Natural killer cell (primary cell): Measurements from ENCODE around the gene FAM13A. TPM values are rescaled to one million over a fixed set of nuclear protein-coding genes. Genes with fewer than 3 reads are reported as not detected.

Experiments used
- ATAC-seq, 3 donors: fragments of 150-1000 bp in 2 of 3; fragments of 200-7000 bp in 1 of 3; cut with Tn5 transposase; 1 replicate in 1 of 3; 2 replicates in 2 of 3; pipeline ENCODE4 v1.10.0; 2021; ENCODE audit warnings: mild to moderate bottlenecking in 2 of 3, moderate library complexity in 2 of 3
- DNase-seq, 2 donors: peaks; one replicate each; pipeline versions ENCODE4 v3.0.0 to v3.0.0-alpha.2; 2013 to 2021; ENCODE audit warnings: mixed read lengths in 1 of 2
- H3K27ac ChIP-seq: one replicate; pipeline ENCODE4 v1.5.1; 2013; ENCODE audit warnings: mild to moderate bottlenecking, low read length
- H3K27me3 ChIP-seq: one replicate; pipeline ENCODE4 v1.6.1; 2013; ENCODE audit warnings: low read length; ENCODE audit not compliant: control insufficient read depth, insufficient read depth
- H3K36me3 ChIP-seq: one replicate; pipeline ENCODE4 v1.6.1; 2013; ENCODE audit warnings: low read length; ENCODE audit not compliant: control insufficient read depth, insufficient read depth
- H3K4me1 ChIP-seq: one replicate; pipeline ENCODE4 v1.6.1; 2013; ENCODE audit warnings: low read length; ENCODE audit not compliant: control insufficient read depth, insufficient read depth
- H3K4me3 ChIP-seq: one replicate; pipeline ENCODE4 v1.5.1; 2013; ENCODE audit warnings: low read length
- H3K9me3 ChIP-seq: one replicate; pipeline ENCODE4 v1.6.1; 2013; ENCODE audit warnings: low read length; ENCODE audit not compliant: control insufficient read depth, insufficient read depth
- H3K27ac Mint-ChIP-seq, 2 donors: one replicate each; pipeline ENCODE4 v1.8.0; 2022; ENCODE audit warnings: mild to moderate bottlenecking in 2 of 2, mixed read lengths in 2 of 2, moderate library complexity in 1 of 2
- H3K27me3 Mint-ChIP-seq, 2 donors: one replicate each; pipeline ENCODE4 v1.8.0; 2022; ENCODE audit warnings: low read depth in 2 of 2, mixed read lengths in 2 of 2
- H3K36me3 Mint-ChIP-seq: one replicate; pipeline ENCODE4 v1.8.0; 2022; ENCODE audit warnings: mixed read lengths
- H3K4me1 Mint-ChIP-seq, 2 donors: one replicate each; pipeline ENCODE4 v1.8.0; 2022; ENCODE audit warnings: mixed read lengths in 2 of 2
- H3K4me3 Mint-ChIP-seq: one replicate; pipeline ENCODE4 v1.8.0; 2022; ENCODE audit warnings: mild to moderate bottlenecking, moderate library complexity, mixed read lengths
- H3K9me3 Mint-ChIP-seq, 2 donors: one replicate each; pipeline ENCODE4 v1.8.0; 2022; ENCODE audit warnings: mixed read lengths in 2 of 2
- CTCF ChIP-seq: fragments of 200-600 bp; IDR thresholded peaks from one replicate; pipeline ENCODE4 v1.8.0; 2022; ENCODE audit warnings: antibody characterized with exemption
- WGBS: methylation state at CpG from one replicate; pipeline ENCODE4 v1.1.7; 2013; ENCODE audit warnings: missing lambda C conversion rate; ENCODE audit not compliant: insufficient coverage; 5-methylcytosine and 5-hydroxymethylcytosine counted together
- intact Hi-C: fragments of 100-400 bp; cut with micrococcal nuclease; formaldehyde crosslinking; loops from one replicate; pipeline ENCODE4 v1.14.2; 2022
- total RNA-seq, 4 donors: library from RNA; stranded (reverse); fragments of 120-200 nt in 1 of 4; gene quantifications; one replicate each; pipeline versions ENCODE4 v1.2.3 to v1.2.4, GENCODE V29; 2013 to 2022

FAM13A gene
- total RNA-seq, 3 donors from 2014 or later (not counting 1 experiment from before 2014, with no cell fraction given), result 8.8 to 10.0 (median 8.9) TPM

DNA sequence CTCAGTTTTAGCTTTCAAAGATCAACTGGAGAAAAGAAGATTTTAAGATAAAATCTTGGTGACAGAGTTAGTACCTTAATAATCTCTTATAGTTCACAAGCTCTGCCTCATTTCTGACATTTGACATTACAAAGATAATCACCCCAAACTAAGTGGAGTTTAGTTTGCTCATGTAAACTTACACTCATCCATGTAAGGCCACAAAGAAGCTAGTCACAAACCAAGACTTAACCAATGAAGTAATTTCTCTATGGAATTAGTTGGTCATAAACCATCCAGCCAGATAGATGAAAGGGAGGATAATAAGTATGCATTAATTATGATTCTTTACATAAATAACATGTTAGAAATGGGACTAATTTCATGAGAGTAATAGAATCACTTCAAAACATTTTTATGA lies 159.2 kb downstream of the FAM13A start:
- ATAC-seq (no peak), DNase-seq (no peak)
- no peaks in the 10 kb centered on the region for H3K4me1 Mint-ChIP-seq
- no peaks in the 10 kb centered on the region for H3K4me1 ChIP-seq
- H3K27me3 Mint-ChIP-seq, result no peaks in the 10 kb centered on the region
- no peaks in the 10 kb centered on the region for H3K9me3 ChIP-seq
- H3K27ac Mint-ChIP-seq, result no peak overlapping the region
- peaks cover 6 to 11% of the 10 kb centered on the region in 2 donors for H3K9me3 Mint-ChIP-seq
- H3K36me3 Mint-ChIP-seq, result peaks cover 9% of the 10 kb centered on the region
- H3K36me3 ChIP-seq, result no peaks in the 10 kb centered on the region
- no peaks in the 10 kb centered on the region for H3K27me3 ChIP-seq
- H3K4me3 ChIP-seq, result no peak overlapping the region
- no peak for TF ChIP-seq CTCF
- intact Hi-C loops, result no loop called here
- no peak overlapping the region for H3K27ac ChIP-seq
- H3K4me3 Mint-ChIP-seq, result no peak overlapping the region

DNA sequence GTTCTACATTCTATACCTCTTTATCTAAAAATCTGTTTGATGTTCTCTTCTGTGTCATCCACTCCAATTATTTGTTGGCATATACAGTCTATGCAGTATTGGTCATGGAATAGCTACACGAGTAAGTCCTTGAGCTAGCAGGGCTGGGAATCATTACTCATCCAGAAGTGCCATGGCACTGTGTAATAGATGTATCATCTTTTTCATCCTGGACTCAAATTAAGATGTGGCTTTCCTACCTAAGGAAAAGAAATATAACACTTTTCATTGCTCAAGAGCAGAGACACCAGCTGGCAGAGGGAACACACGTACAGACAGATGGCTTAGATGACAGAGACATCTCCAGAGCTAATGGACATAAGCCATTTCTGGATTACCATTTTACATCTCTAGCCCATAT lies 159.8 kb downstream of the FAM13A start:
- WGBS, result 93% methylated on average over 2 of the region's 2 CpGs
- Histone ChIP-seq H3K9me3 (no peaks in the 10 kb centered on the region), H3K27me3 (no peaks in the 10 kb centered on the region), H3K36me3 (no peaks in the 10 kb centered on the region), H3K27ac (no peak overlapping the region), H3K4me3 (no peak overlapping the region), H3K4me1 (no peaks in the 10 kb centered on the region)
- TF ChIP-seq CTCF, result no peak
- ATAC-seq, result no peak
- intact Hi-C loops, result no loop called here
- H3K27me3 Mint-ChIP-seq, result no peaks in the 10 kb centered on the region
- peaks cover 9% of the 10 kb centered on the region for H3K36me3 Mint-ChIP-seq
- H3K4me1 Mint-ChIP-seq, result no peaks in the 10 kb centered on the region
- H3K4me3 Mint-ChIP-seq, result no peak overlapping the region
- no peak overlapping the region for H3K27ac Mint-ChIP-seq
- no peak for DNase-seq
- peaks cover 6 to 11% of the 10 kb centered on the region in 2 donors for H3K9me3 Mint-ChIP-seq

DNA sequence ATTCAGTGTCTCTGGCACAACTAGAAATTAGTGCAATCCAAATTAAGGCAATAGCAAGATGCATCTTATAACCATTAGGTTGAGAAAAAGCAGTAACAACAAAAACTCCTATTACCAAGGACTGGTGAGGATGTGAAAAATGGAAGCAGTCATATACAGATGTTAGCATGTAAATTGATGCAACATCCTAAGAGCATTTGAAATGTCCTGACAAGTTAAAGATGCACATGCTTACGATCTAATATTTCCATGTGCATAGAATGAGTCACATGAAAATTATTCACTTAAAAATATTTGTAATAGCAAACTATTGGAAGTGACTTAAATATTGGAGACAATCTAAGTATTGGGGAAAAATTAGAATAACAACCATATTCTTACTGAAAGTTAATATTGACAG lies 163.0 kb downstream of the FAM13A start:
- no peaks in the 10 kb centered on the region for H3K27me3 Mint-ChIP-seq
- no peak overlapping the region for H3K4me3 Mint-ChIP-seq
- no peak overlapping the region for H3K27ac Mint-ChIP-seq
- intact Hi-C loops, result no loop called here
- no peaks in the 10 kb centered on the region for H3K36me3 Mint-ChIP-seq
- no peaks in the 10 kb centered on the region for H3K4me1 Mint-ChIP-seq
- no peaks in the 10 kb centered on the region for H3K9me3 Mint-ChIP-seq
- 100% methylated on average over 1 of the region's 1 CpG for WGBS
- ATAC-seq, result no peak
- Histone ChIP-seq H3K27ac (no peak overlapping the region), H3K27me3 (no peaks in the 10 kb centered on the region), H3K4me3 (no peak overlapping the region), H3K36me3 (no peaks in the 10 kb centered on the region), H3K9me3 (no peaks in the 10 kb centered on the region), H3K4me1 (no peaks in the 10 kb centered on the region)
- no peak for DNase-seq
- no peak for TF ChIP-seq CTCF

DNA sequence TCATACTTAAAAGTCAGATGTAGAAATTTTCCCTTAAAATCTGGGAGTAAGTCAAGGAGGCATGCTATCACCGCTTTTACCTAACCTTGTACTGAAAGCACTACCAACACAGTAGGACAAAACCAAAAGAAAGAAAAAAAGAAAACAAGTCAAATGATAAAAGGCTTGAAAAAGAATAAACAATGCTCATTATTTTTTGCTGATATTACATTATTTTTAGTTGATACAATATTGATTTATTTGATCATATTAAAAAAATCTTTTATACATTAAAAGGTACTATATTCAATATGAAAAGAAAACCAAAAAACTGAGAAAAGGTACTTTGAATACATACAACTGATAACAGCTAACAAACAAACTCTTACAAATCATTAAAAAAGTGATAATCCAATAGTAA lies 164.3 kb downstream of the FAM13A start:
- no peaks in the 10 kb centered on the region for H3K4me1 Mint-ChIP-seq
- no CpG with 5 or more reads among the region's 1 CpG for WGBS
- TF ChIP-seq CTCF, result no peak
- DNase-seq (no peak), ATAC-seq (no peak)
- no peaks in the 10 kb centered on the region for H3K9me3 ChIP-seq
- no peaks in the 10 kb centered on the region for H3K27me3 ChIP-seq
- H3K36me3 Mint-ChIP-seq, result no peaks in the 10 kb centered on the region
- H3K9me3 Mint-ChIP-seq, result no peaks in the 10 kb centered on the region
- intact Hi-C loops, result no loop called here
- H3K4me1 ChIP-seq, result no peaks in the 10 kb centered on the region
- no peak overlapping the region for H3K27ac Mint-ChIP-seq
- H3K27me3 Mint-ChIP-seq, result no peaks in the 10 kb centered on the region
- no peak overlapping the region for H3K4me3 Mint-ChIP-seq
- H3K27ac ChIP-seq, result no peak overlapping the region
- no peak overlapping the region for H3K4me3 ChIP-seq
- H3K36me3 ChIP-seq, result no peaks in the 10 kb centered on the region
